WTC11 (cell line): ENCODE measurements around the gene BFSP1. TPM values are rescaled to one million over a fixed set of nuclear protein-coding genes. Genes with fewer than 3 reads are reported as not detected.

Experiments
- ATAC-seq: fragments of 200-7000 bp; cut with Tn5 transposase; 2 replicates; pipeline ENCODE4 v1.10.0; 2021; ENCODE audit warnings: mild to moderate bottlenecking, moderate library complexity
- CTCF ChIA-PET: fragments of 300-600 bp; sonication (Branson Sonifier 250); formaldehyde crosslinking; loops from one replicate; lab custom pipeline; 2021; ENCODE audit warnings: antibody characterized with exemption; lab: Charles Lee
- POLR2A ChIA-PET: fragments of 350-600 bp; sonication (Branson Sonifier 250); formaldehyde crosslinking; loops from one replicate; lab custom pipeline; 2021; ENCODE audit warnings: antibody characterized with exemption; lab: Charles Lee
- DNase-seq: peaks from one replicate; pipeline ENCODE4 v3.0.0; 2021; ENCODE audit warnings: low spot score
- H3K27ac Mint-ChIP-seq: 2 replicates; pipeline ENCODE4 v1.8.0; 2021; ENCODE audit warnings: mixed read lengths
- H3K27me3 Mint-ChIP-seq: 2 replicates; pipeline ENCODE4 v1.8.0; 2021; ENCODE audit warnings: low read depth, mild to moderate bottlenecking, moderate library complexity, mixed read lengths
- H3K36me3 Mint-ChIP-seq: 2 replicates; pipeline ENCODE4 v1.8.0; 2021; ENCODE audit warnings: mixed read lengths
- H3K4me1 Mint-ChIP-seq: 2 replicates; pipeline ENCODE4 v1.8.0; 2022; ENCODE audit warnings: mixed read lengths
- H3K4me3 Mint-ChIP-seq: 2 replicates; pipeline ENCODE4 v1.8.0; 2021; ENCODE audit warnings: mild to moderate bottlenecking, moderate library complexity, mixed read lengths
- H3K9me3 Mint-ChIP-seq: 2 replicates; pipeline ENCODE4 v1.8.0; 2021; ENCODE audit warnings: mixed read lengths
- ATF3 ChIP-seq: sonication (generic); formaldehyde crosslinking; conservative IDR thresholded peaks from 2 replicates; pipeline ENCODE4 v1.8.1; 2022; ENCODE audit warnings: mild to moderate bottlenecking, missing genetic modification reagents
- ESRRA ChIP-seq: sonication (generic); formaldehyde crosslinking; IDR thresholded peaks from 2 replicates; pipeline ENCODE4 v1.8.1; 2022; ENCODE audit warnings: mild to moderate bottlenecking, missing genetic modification reagents, borderline replicate concordance
- FOXJ3 ChIP-seq: sonication (generic); formaldehyde crosslinking; IDR thresholded peaks from 2 replicates; pipeline ENCODE4 v1.9.0; 2021; ENCODE audit warnings: missing genetic modification reagents, mild to moderate bottlenecking, borderline replicate concordance
- FOXP1 ChIP-seq: sonication (generic); formaldehyde crosslinking; IDR thresholded peaks from 2 replicates; pipeline ENCODE4 v1.8.0; 2022; ENCODE audit warnings: missing genetic modification reagents, mild to moderate bottlenecking, moderate library complexity, borderline replicate concordance
- NFYB ChIP-seq: sonication (generic); formaldehyde crosslinking; conservative IDR thresholded peaks from 2 replicates; pipeline ENCODE4 v1.8.0; 2022; ENCODE audit warnings: low read depth, missing genetic modification reagents
- NR1H2 ChIP-seq: sonication (generic); formaldehyde crosslinking; IDR thresholded peaks from 2 replicates; pipeline ENCODE4 v1.9.0; 2021; ENCODE audit warnings: mild to moderate bottlenecking, moderate library complexity, missing genetic modification reagents
- PREB ChIP-seq: sonication (generic); formaldehyde crosslinking; IDR thresholded peaks from 2 replicates; pipeline ENCODE4 v1.8.1; 2022; ENCODE audit warnings: mild to moderate bottlenecking, missing genetic modification reagents, moderate library complexity, borderline replicate concordance
- RELA ChIP-seq: sonication (generic); formaldehyde crosslinking; IDR thresholded peaks from 2 replicates; pipeline ENCODE4 v1.8.1; 2022; ENCODE audit warnings: missing genetic modification reagents, mild to moderate bottlenecking, borderline replicate concordance
- SMAD4 ChIP-seq: sonication (generic); formaldehyde crosslinking; IDR thresholded peaks from 2 replicates; pipeline ENCODE4 v1.8.0; 2022; ENCODE audit warnings: mild to moderate bottlenecking, missing genetic modification reagents
- USF1 ChIP-seq: sonication (generic); formaldehyde crosslinking; IDR thresholded peaks from 2 replicates; pipeline ENCODE4 v1.8.0; 2022; ENCODE audit warnings: mild to moderate bottlenecking, missing genetic modification reagents
- USF2 ChIP-seq: sonication (generic); formaldehyde crosslinking; IDR thresholded peaks from 2 replicates; pipeline ENCODE4 v1.8.1; 2023; ENCODE audit warnings: mild to moderate bottlenecking, missing genetic modification reagents, moderate library complexity
- ZNF263 ChIP-seq: sonication (generic); formaldehyde crosslinking; IDR thresholded peaks from 2 replicates; pipeline ENCODE4 v1.8.1; 2022; ENCODE audit warnings: low read depth, mild to moderate bottlenecking, moderate library complexity, missing genetic modification reagents
- ZNF396 ChIP-seq: fragments of 250-450 bp; sonication (Bioruptor Pico); IDR thresholded peaks from 2 replicates; pipeline ENCODE4 v1.8.0; 2021; ENCODE audit warnings: mild to moderate bottlenecking, moderate library complexity, borderline replicate concordance
- total RNA-seq: library from RNA; stranded (reverse); gene quantifications from 3 replicates; pipeline ENCODE4 v1.2.3, GENCODE V29; 2021
- TF ChIP-seq, protein P1 (sequence below): fragments of 250-450 bp; sonication (Bioruptor Pico); conservative IDR thresholded peaks from 2 replicates; pipeline ENCODE4 v1.9.0; 2021; ENCODE audit warnings: mild to moderate bottlenecking
- TF ChIP-seq, protein P2 (sequence below): fragments of 200-600 bp; IDR thresholded peaks from 2 replicates; pipeline ENCODE4 v1.8.0; 2022; ENCODE audit warnings: antibody characterized with exemption
- TF ChIP-seq, protein P3 (sequence below): sonication (generic); formaldehyde crosslinking; IDR thresholded peaks from 2 replicates; pipeline ENCODE4 v1.8.0; 2023; ENCODE audit warnings: missing genetic modification reagents, mild to moderate bottlenecking, borderline replicate concordance
- TF ChIP-seq, protein P4 (sequence below): sonication (generic); formaldehyde crosslinking; IDR thresholded peaks from 2 replicates; pipeline ENCODE4 v1.8.0; 2022; ENCODE audit warnings: mild to moderate bottlenecking, missing genetic modification reagents
- TF ChIP-seq, protein P5 (sequence below): fragments of 250-450 bp; sonication (Bioruptor Pico); IDR thresholded peaks from 2 replicates; pipeline ENCODE4 v1.9.0; 2021; ENCODE audit warnings: mild to moderate bottlenecking

The BFSP1 gene
- total RNA-seq, 1 experiment from 2014 or later = 3.0 TPM

DNA sequence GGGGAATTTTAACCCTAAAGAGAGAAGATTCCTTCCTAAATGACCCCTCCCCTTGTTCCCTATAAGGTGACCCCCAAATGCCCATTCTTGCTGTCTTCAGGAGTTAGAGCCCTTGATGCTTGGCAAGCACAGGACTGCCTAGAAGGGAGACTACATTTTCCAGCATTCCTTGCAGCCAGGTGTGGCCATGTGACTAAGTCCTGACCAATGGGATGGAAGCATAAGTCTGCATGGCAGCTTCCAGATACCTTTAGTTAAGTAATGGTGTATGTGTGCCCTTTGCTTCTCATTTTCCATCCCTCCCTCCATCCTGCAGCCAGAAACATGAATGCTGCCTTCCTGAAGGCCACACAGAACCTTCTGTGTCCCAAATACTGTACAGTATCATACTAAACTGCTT is 5.5 kb downstream of the BFSP1 start:
- H3K4me1 Mint-ChIP-seq = peaks cover 7% of the 10 kb centered on the region
- CTCF ChIA-PET = interaction anchor here (0.6 to 1.1 kb wide), 2 partner anchors 11 to 413 kb away, joined by 3 read pairs; no protein-coding TSS in a partner anchor
- H3K27ac Mint-ChIP-seq = no peak overlapping the region
- peak; percentile 36 for DNase-seq
- no peak overlapping the region for H3K4me3 Mint-ChIP-seq
- peaks cover 14% of the 10 kb centered on the region for H3K27me3 Mint-ChIP-seq
- ATAC-seq = peak; percentile 93
- no peaks in the 10 kb centered on the region for H3K36me3 Mint-ChIP-seq
- TF ChIP-seq USF1 (CRISPR knock-in tag) (peak; percentile 97), NFYB (CRISPR knock-in tag) (peak; percentile 50; the same call in 1 of the 2 replicates), USF2 (CRISPR knock-in tag) (peak; percentile 97)
- TF ChIP-seq, protein P1, sequence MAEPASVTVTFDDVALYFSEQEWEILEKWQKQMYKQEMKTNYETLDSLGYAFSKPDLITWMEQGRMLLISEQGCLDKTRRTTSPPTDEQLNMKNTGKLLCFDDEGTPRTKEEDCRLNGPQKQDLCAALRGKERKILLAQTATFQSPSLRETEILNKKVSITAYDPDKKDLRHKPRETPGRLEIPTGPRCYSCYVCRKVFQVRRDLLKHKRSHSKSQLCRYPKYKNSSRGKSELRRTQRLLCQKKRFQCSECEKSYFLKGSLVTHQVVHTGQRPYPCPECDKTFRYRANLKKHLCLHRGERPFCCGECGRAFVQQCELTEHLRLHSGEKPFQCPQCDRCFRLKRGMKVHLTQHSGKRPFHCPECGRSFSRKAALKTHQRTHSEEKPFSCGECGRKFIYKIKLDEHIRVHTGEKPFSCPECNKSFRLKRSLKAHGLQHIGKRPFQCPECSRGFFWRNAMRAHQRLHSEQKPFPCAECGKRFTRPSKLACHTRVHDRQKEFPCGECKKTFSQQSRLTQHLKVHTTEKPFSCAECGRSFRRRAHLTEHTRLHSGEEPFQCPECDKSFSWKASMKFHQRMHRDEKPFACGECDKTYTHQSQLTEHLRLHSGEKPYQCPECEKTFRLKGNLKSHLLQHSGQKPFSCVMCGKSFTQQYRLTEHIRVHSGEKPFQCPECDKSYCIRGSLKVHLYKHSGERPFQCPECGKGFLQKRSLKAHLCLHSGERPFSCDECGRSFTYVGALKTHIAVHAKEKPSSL (CRISPR knock-in tag) = no peak
- TF ChIP-seq, all 79 proteins: peak for 3
- H3K9me3 Mint-ChIP-seq = peaks cover 8% of the 10 kb centered on the region; the same call in 1 of the 2 replicates
- POLR2A ChIA-PET = interaction anchor here (0.5 to 0.8 kb wide), 2 partner anchors 85 to 465 kb away, joined by 3 read pairs; no protein-coding TSS in a partner anchor

GRCh38 chr20:17525132-17525531 is 6.0 kb downstream of the BFSP1 start:
- no peaks in the 10 kb centered on the region for H3K36me3 Mint-ChIP-seq
- peaks cover 8% of the 10 kb centered on the region; the same call in 1 of the 2 replicates for H3K9me3 Mint-ChIP-seq
- ChIA-PET POLR2A (interaction anchor here (0.8 kb wide), 1 partner anchor 85 kb away, joined by 3 read pairs; no protein-coding TSS in a partner anchor), CTCF (interaction anchor here (1.1 kb wide), 1 partner anchor 12 kb away, joined by 3 read pairs; no protein-coding TSS in a partner anchor)
- no peak overlapping the region for H3K4me3 Mint-ChIP-seq
- H3K27me3 Mint-ChIP-seq = peaks cover 9% of the 10 kb centered on the region
- DNase-seq (no peak), ATAC-seq (no peak)
- no peak overlapping the region for H3K27ac Mint-ChIP-seq
- TF ChIP-seq ESRRA (no peak), FOXJ3 (CRISPR knock-in tag) (no peak), ZNF396 (CRISPR knock-in tag) (no peak), NR1H2 (no peak)
- peaks cover 6% of the 10 kb centered on the region for H3K4me1 Mint-ChIP-seq

GRCh38 chr20:17524560-17524959 is 6.6 kb downstream of the BFSP1 start:
- no peak for ATAC-seq
- TF ChIP-seq, protein P2, sequence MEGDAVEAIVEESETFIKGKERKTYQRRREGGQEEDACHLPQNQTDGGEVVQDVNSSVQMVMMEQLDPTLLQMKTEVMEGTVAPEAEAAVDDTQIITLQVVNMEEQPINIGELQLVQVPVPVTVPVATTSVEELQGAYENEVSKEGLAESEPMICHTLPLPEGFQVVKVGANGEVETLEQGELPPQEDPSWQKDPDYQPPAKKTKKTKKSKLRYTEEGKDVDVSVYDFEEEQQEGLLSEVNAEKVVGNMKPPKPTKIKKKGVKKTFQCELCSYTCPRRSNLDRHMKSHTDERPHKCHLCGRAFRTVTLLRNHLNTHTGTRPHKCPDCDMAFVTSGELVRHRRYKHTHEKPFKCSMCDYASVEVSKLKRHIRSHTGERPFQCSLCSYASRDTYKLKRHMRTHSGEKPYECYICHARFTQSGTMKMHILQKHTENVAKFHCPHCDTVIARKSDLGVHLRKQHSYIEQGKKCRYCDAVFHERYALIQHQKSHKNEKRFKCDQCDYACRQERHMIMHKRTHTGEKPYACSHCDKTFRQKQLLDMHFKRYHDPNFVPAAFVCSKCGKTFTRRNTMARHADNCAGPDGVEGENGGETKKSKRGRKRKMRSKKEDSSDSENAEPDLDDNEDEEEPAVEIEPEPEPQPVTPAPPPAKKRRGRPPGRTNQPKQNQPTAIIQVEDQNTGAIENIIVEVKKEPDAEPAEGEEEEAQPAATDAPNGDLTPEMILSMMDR = no peak
- TF ChIP-seq, protein P3, sequence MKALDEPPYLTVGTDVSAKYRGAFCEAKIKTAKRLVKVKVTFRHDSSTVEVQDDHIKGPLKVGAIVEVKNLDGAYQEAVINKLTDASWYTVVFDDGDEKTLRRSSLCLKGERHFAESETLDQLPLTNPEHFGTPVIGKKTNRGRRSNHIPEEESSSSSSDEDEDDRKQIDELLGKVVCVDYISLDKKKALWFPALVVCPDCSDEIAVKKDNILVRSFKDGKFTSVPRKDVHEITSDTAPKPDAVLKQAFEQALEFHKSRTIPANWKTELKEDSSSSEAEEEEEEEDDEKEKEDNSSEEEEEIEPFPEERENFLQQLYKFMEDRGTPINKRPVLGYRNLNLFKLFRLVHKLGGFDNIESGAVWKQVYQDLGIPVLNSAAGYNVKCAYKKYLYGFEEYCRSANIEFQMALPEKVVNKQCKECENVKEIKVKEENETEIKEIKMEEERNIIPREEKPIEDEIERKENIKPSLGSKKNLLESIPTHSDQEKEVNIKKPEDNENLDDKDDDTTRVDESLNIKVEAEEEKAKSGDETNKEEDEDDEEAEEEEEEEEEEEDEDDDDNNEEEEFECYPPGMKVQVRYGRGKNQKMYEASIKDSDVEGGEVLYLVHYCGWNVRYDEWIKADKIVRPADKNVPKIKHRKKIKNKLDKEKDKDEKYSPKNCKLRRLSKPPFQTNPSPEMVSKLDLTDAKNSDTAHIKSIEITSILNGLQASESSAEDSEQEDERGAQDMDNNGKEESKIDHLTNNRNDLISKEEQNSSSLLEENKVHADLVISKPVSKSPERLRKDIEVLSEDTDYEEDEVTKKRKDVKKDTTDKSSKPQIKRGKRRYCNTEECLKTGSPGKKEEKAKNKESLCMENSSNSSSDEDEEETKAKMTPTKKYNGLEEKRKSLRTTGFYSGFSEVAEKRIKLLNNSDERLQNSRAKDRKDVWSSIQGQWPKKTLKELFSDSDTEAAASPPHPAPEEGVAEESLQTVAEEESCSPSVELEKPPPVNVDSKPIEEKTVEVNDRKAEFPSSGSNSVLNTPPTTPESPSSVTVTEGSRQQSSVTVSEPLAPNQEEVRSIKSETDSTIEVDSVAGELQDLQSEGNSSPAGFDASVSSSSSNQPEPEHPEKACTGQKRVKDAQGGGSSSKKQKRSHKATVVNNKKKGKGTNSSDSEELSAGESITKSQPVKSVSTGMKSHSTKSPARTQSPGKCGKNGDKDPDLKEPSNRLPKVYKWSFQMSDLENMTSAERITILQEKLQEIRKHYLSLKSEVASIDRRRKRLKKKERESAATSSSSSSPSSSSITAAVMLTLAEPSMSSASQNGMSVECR (CRISPR knock-in tag) = no peak
- TF ChIP-seq SMAD4 (CRISPR knock-in tag) = no peak
- TF ChIP-seq PREB (CRISPR knock-in tag) = no peak
- no peak for TF ChIP-seq RELA
- TF ChIP-seq, protein P4, sequence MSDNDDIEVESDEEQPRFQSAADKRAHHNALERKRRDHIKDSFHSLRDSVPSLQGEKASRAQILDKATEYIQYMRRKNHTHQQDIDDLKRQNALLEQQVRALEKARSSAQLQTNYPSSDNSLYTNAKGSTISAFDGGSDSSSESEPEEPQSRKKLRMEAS = no peak
- TF ChIP-seq ATF3 (CRISPR knock-in tag) = no peak
- TF ChIP-seq ZNF263 (CRISPR knock-in tag) = no peak
- TF ChIP-seq, protein P5, sequence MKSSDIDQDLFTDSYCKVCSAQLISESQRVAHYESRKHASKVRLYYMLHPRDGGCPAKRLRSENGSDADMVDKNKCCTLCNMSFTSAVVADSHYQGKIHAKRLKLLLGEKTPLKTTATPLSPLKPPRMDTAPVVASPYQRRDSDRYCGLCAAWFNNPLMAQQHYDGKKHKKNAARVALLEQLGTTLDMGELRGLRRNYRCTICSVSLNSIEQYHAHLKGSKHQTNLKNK (CRISPR knock-in tag) = no peak
- no peak for TF ChIP-seq NFYB (CRISPR knock-in tag)
- TF ChIP-seq FOXP1 (CRISPR knock-in tag) = no peak

More at GRCh38 chr20:17524560-17524959, 6.6 kb downstream of the BFSP1 start:
- Mint-ChIP-seq H3K27me3 (peaks cover 3% of the 10 kb centered on the region; the same call in 1 of the 2 replicates), H3K9me3 (peaks cover 8% of the 10 kb centered on the region; the same call in 1 of the 2 replicates), H3K36me3 (no peaks in the 10 kb centered on the region), H3K27ac (no peak overlapping the region), H3K4me1 (peaks cover 5% of the 10 kb centered on the region), H3K4me3 (no peak overlapping the region)
- ChIA-PET CTCF (interaction anchor here (1.1 kb wide), 1 partner anchor 12 kb away, joined by 3 read pairs; no protein-coding TSS in a partner anchor), POLR2A (no interaction called here)
- no peak for DNase-seq
